H9 (cell line): ENCODE measurements around the gene IGF1R. TPM values are rescaled to one million over a fixed set of nuclear protein-coding genes. Genes with fewer than 3 reads are reported as not detected.

Source experiments
- DNase-seq: peaks from one replicate; pipeline ENCODE4 v3.0.0-alpha.2; 2017
- H2AFZ ChIP-seq: one replicate; pipeline ENCODE4 v1.6.1; 2013; ENCODE audit warnings: mild to moderate bottlenecking, low read length, control low read depth, moderate library complexity
- H2AK5ac ChIP-seq: 2 replicates; pipeline ENCODE4 v1.6.1; 2013; ENCODE audit warnings: low read length, control low read depth, mixed read lengths; ENCODE audit not compliant: insufficient read length
- H2BK120ac ChIP-seq: one replicate; pipeline ENCODE4 v1.6.1; 2013; ENCODE audit warnings: low read depth, mild to moderate bottlenecking, low read length, control low read depth, inconsistent platforms; ENCODE audit not compliant: poor library complexity, severe bottlenecking
- H2BK12ac ChIP-seq: 2 replicates; pipeline ENCODE4 v1.6.1; 2013; ENCODE audit warnings: low read length, control low read depth, mixed read lengths, low read depth; ENCODE audit not compliant: insufficient read length
- H2BK15ac ChIP-seq: 2 replicates; pipeline ENCODE4 v1.6.1; 2013; ENCODE audit warnings: low read depth, low read length, control low read depth
- H2BK20ac ChIP-seq: one replicate; pipeline ENCODE4 v1.6.1; 2013; ENCODE audit warnings: low read depth, mild to moderate bottlenecking, low read length, control low read depth, inconsistent platforms; ENCODE audit not compliant: poor library complexity, severe bottlenecking
- H2BK5ac ChIP-seq: 2 replicates; pipeline ENCODE4 v1.6.1; 2013; ENCODE audit warnings: low read length, control low read depth, mixed read lengths; ENCODE audit not compliant: insufficient read length
- H3K14ac ChIP-seq: 2 replicates; pipeline ENCODE4 v1.6.1; 2013; ENCODE audit warnings: low read length, control low read depth; ENCODE audit not compliant: insufficient read depth
- H3K18ac ChIP-seq: 2 replicates; pipeline ENCODE4 v1.6.1; 2013; ENCODE audit warnings: low read depth, mild to moderate bottlenecking, mixed read lengths, low read length, control low read depth; ENCODE audit not compliant: insufficient read length
- H3K23ac ChIP-seq: 2 replicates; pipeline ENCODE4 v1.6.1; 2013; ENCODE audit warnings: low read length, control low read depth, mixed read lengths, low read depth; ENCODE audit not compliant: insufficient read length
- H3K23me2 ChIP-seq: 2 replicates; pipeline ENCODE4 v1.6.1; 2013; ENCODE audit warnings: low read depth, mild to moderate bottlenecking, mixed read lengths, low read length, control low read depth; ENCODE audit not compliant: insufficient read length, poor library complexity, severe bottlenecking
- H3K27ac ChIP-seq: 2 replicates; pipeline ENCODE4 v1.5.1; 2013; ENCODE audit warnings: low read length, control low read depth, mixed read lengths, low read depth; ENCODE audit not compliant: insufficient read length
- H3K27me3 ChIP-seq: 2 replicates; pipeline ENCODE4 v1.6.1; 2013; ENCODE audit warnings: low read length, control low read depth, inconsistent platforms; ENCODE audit not compliant: insufficient read depth
- H3K4ac ChIP-seq: 2 replicates; pipeline ENCODE4 v1.6.1; 2013; ENCODE audit warnings: low read depth, mild to moderate bottlenecking, control low read depth, inconsistent platforms, low read length, moderate library complexity
- H3K4me1 ChIP-seq: 2 replicates; pipeline ENCODE4 v1.6.1; 2013; ENCODE audit warnings: low read length, control low read depth, inconsistent platforms; ENCODE audit not compliant: insufficient read depth
- H3K4me2 ChIP-seq: 2 replicates; pipeline ENCODE4 v1.6.1; 2013; ENCODE audit warnings: low read length, control low read depth, mixed read lengths; ENCODE audit not compliant: insufficient read length, insufficient read depth
- H3K56ac ChIP-seq: 2 replicates; pipeline ENCODE4 v1.6.1; 2013; ENCODE audit warnings: low read depth, mild to moderate bottlenecking, mixed read lengths, low read length, control low read depth; ENCODE audit not compliant: insufficient read length
- H3K79me1 ChIP-seq: 2 replicates; pipeline ENCODE4 v1.6.1; 2013; ENCODE audit warnings: low read depth, mild to moderate bottlenecking, moderate library complexity, low read length, control low read depth, inconsistent platforms; ENCODE audit not compliant: insufficient read depth, poor library complexity, severe bottlenecking
- H3K79me2 ChIP-seq: 2 replicates; pipeline ENCODE4 v1.6.1; 2013; ENCODE audit warnings: low read length, control low read depth, inconsistent platforms; ENCODE audit not compliant: insufficient read depth
- H3K9ac ChIP-seq: 2 replicates; pipeline ENCODE4 v1.6.1; 2013; ENCODE audit warnings: low read length, control low read depth, mixed read lengths; ENCODE audit not compliant: insufficient read length; ENCODE audit errors: extremely low read depth
- H3K9me3 ChIP-seq: one replicate; pipeline ENCODE4 v1.6.1; 2013; ENCODE audit warnings: low read depth, low read length, inconsistent platforms; ENCODE audit not compliant: control insufficient read depth
- H3T11ph ChIP-seq: one replicate; pipeline ENCODE4 v1.6.1; 2013; ENCODE audit warnings: mild to moderate bottlenecking, low read length, control low read depth, inconsistent platforms
- H4K20me1 ChIP-seq: one replicate; pipeline ENCODE4 v1.6.1; 2013; ENCODE audit not compliant: control insufficient read depth, insufficient read length, insufficient read depth
- H4K5ac ChIP-seq: 2 replicates; pipeline ENCODE4 v1.6.1; 2013; ENCODE audit warnings: low read depth, mild to moderate bottlenecking, mixed read lengths, low read length, control low read depth; ENCODE audit not compliant: insufficient read length
- H4K8ac ChIP-seq: replicated peaks from 2 replicates; pipeline ENCODE4 v1.6.1; 2013; ENCODE audit warnings: low read length, control low read depth, mixed read lengths, low read depth; ENCODE audit not compliant: insufficient read length
- H4K91ac ChIP-seq: 2 replicates; pipeline ENCODE4 v1.6.1; 2013; ENCODE audit warnings: low read depth, mild to moderate bottlenecking, moderate library complexity, mixed read lengths, low read length, control low read depth; ENCODE audit not compliant: insufficient read length
- H3K27ac Mint-ChIP-seq, 3 experiments: 2 replicates in 2 of 3; 3 replicates in 1 of 3; pipeline ENCODE4 v1.8.0; 2020 to 2021; ENCODE audit warnings: mixed read lengths in 3 of 3, mild to moderate bottlenecking in 1 of 3, moderate library complexity in 1 of 3
- H3K27me3 Mint-ChIP-seq: 2 replicates; pipeline ENCODE4 v1.8.0; 2021; ENCODE audit warnings: low read depth, mild to moderate bottlenecking, moderate library complexity, mixed read lengths
- H3K36me3 Mint-ChIP-seq, 3 experiments: 2 replicates in 2 of 3; 3 replicates in 1 of 3; pipeline ENCODE4 v1.8.0; 2020 to 2021; ENCODE audit warnings: low read depth in 3 of 3, mixed read lengths in 3 of 3; ENCODE audit not compliant: insufficient read depth in 1 of 3
- H3K4me1 Mint-ChIP-seq, 2 experiments: 2 replicates each; pipeline ENCODE4 v1.8.0; 2020; ENCODE audit warnings: mixed read lengths in 2 of 2
- H3K4me3 Mint-ChIP-seq, 2 experiments: 2 replicates in 1 of 2; 3 replicates in 1 of 2; pipeline ENCODE4 v1.8.0; 2020 to 2021; ENCODE audit warnings: mild to moderate bottlenecking in 2 of 2, mixed read lengths in 2 of 2, moderate library complexity in 1 of 2
- H3K9me3 Mint-ChIP-seq, 2 experiments: 2 replicates in 1 of 2; 3 replicates in 1 of 2; pipeline ENCODE4 v1.8.0; 2020; ENCODE audit warnings: mild to moderate bottlenecking in 2 of 2, mixed read lengths in 2 of 2, moderate library complexity in 1 of 2
- WGBS: extraction: QIAGEN DNeasy Blood & Tissue Kit; methylation state at CpG from one replicate; pipeline ENCODE4 v1.1.7; 2013; ENCODE audit warnings: missing lambda C conversion rate, low lambda C conversion rate, mixed read lengths; ENCODE audit not compliant: insufficient read length; ENCODE audit errors: extremely low coverage; 5-methylcytosine and 5-hydroxymethylcytosine counted together
- total RNA-seq: library from RNA; stranded (reverse); gene quantifications from 2 replicates; pipeline ENCODE4 v1.2.1, GENCODE V29; 2021
- TF ChIP-seq, protein P1 (sequence below): fragments of 200-600 bp; sonication (generic); conservative IDR thresholded peaks from 3 replicates; pipeline ENCODE4 v1.8.0; 2021; ENCODE audit warnings: antibody characterized with exemption, mild to moderate bottlenecking

IGF1R gene
- total RNA-seq, 1 experiment from 2014 or later: 70.0 TPM

DNA sequence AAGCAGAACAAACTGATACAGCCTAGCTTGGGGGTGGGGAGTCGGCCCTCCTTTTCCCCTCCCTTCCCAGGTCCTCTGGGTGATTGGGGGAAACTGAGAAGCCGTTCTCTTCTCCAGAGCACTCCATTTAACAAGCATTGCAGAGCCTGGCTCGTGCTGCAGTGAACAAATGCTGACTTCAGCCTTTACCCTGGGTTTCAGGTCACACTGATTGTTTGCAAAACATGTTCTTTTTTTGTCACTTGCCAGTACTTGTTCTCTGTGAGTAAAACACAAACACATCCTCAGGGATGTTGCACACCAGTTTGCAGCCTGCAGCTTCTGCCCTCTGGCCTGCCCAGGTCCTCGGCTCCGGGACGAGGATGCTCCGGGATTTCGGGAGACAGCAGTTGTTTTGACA, 226.4 kb downstream of the IGF1R start:
- H3K79me2 ChIP-seq: peaks cover 16% of the 10 kb centered on the region; the same call in 1 of the 2 replicates
- H4K91ac ChIP-seq: no peak overlapping the region
- no peak overlapping the region for H2BK20ac ChIP-seq
- H3K14ac ChIP-seq: no peak overlapping the region
- no peaks in the 10 kb centered on the region for H3K79me1 ChIP-seq
- Mint-ChIP-seq H3K4me1 (peaks cover 39 to 44% of the 10 kb centered on the region in 2 experiments), H3K27me3 (no peaks in the 10 kb centered on the region), H3K36me3 (peaks cover 0 to 1% (median 0%) of the 10 kb centered on the region in 3 experiments; a peak in 3 of 7 replicates), H3K27ac (peak overlapping the region in 1 of 3 experiments; percentile 87; a peak in 2 of 7 replicates), H3K4me3 (no peak overlapping the region), H3K9me3 (no peaks in the 10 kb centered on the region)
- WGBS: no CpG with 5 or more reads among the region's 8 CpGs
- no peak overlapping the region for H2BK15ac ChIP-seq
- no peaks in the 10 kb centered on the region for H3K9me3 ChIP-seq
- no peak overlapping the region for H4K8ac ChIP-seq
- H3K27me3 ChIP-seq: no peaks in the 10 kb centered on the region
- no peaks in the 10 kb centered on the region for H4K20me1 ChIP-seq
- TF ChIP-seq, protein P1, sequence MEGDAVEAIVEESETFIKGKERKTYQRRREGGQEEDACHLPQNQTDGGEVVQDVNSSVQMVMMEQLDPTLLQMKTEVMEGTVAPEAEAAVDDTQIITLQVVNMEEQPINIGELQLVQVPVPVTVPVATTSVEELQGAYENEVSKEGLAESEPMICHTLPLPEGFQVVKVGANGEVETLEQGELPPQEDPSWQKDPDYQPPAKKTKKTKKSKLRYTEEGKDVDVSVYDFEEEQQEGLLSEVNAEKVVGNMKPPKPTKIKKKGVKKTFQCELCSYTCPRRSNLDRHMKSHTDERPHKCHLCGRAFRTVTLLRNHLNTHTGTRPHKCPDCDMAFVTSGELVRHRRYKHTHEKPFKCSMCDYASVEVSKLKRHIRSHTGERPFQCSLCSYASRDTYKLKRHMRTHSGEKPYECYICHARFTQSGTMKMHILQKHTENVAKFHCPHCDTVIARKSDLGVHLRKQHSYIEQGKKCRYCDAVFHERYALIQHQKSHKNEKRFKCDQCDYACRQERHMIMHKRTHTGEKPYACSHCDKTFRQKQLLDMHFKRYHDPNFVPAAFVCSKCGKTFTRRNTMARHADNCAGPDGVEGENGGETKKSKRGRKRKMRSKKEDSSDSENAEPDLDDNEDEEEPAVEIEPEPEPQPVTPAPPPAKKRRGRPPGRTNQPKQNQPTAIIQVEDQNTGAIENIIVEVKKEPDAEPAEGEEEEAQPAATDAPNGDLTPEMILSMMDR: no peak
- H2BK5ac ChIP-seq: no peak overlapping the region
- DNase-seq: no peak
- H3T11ph ChIP-seq: no peak overlapping the region
- H3K27ac ChIP-seq: no peak overlapping the region
- H3K18ac ChIP-seq: no peak overlapping the region
- no peak overlapping the region for H3K4ac ChIP-seq
- no peaks in the 10 kb centered on the region for H3K23me2 ChIP-seq
- no peak overlapping the region for H4K5ac ChIP-seq
- H3K56ac ChIP-seq: no peak overlapping the region
- no peak overlapping the region for H3K4me2 ChIP-seq
- H3K9ac ChIP-seq: no peak overlapping the region
- H3K4me1 ChIP-seq: peaks cover 3% of the 10 kb centered on the region; the same call in 1 of the 2 replicates
- no peak overlapping the region for H2AK5ac ChIP-seq
- H2BK12ac ChIP-seq: no peak overlapping the region
- no peak overlapping the region for H3K23ac ChIP-seq
- H2BK120ac ChIP-seq: no peak overlapping the region
- H2AFZ ChIP-seq: no peak overlapping the region
